HG02970 (cell line): ENCODE measurements around the gene FMN2.
"Not testable (repeated sequence)": the region's sequence is repeated elsewhere in the genome, so short reads cannot be mapped to it uniquely, and the experiment has no call there.

Source experiments
- ATAC-seq: cut with Tn5 transposase; IDR thresholded peaks from one replicate; pipeline ENCODE4 v1.9.1; 2021; ENCODE audit warnings: mild to moderate bottlenecking, moderate library complexity, moderate number of reproducible peaks; ENCODE audit not compliant: unreplicated experiment, low FRiP score

FMN2 gene

GRCh38 chr1:240244968-240245628 is 153.4 kb downstream of the FMN2 start:
- no peak for ATAC-seq

- no peak for ATAC-seq
Observed at GRCh38 chr1:240245629-240246020, 153.9 kb downstream of the FMN2 start.

GRCh38 chr1:240247899-240248298 is 156.2 kb downstream of the FMN2 start:
- no peak for ATAC-seq

GRCh38 chr1:240254006-240254405 is 162.3 kb downstream of the FMN2 start:
- no peak for ATAC-seq

GRCh38 chr1:240254778-240255291 is 163.2 kb downstream of the FMN2 start:
- no peak for ATAC-seq

- no peak for ATAC-seq
Observed at GRCh38 chr1:240255922-240256321, 164.2 kb downstream of the FMN2 start.

- no peak for ATAC-seq
Observed at GRCh38 chr1:240256836-240257503, 165.3 kb downstream of the FMN2 start.

- ATAC-seq, result no peak
Observed at GRCh38 chr1:240258910-240259309, 167.2 kb downstream of the FMN2 start.

- not testable (repeated sequence) for ATAC-seq
Observed at GRCh38 chr1:240264494-240264893, 172.8 kb downstream of the FMN2 start.

- no peak for ATAC-seq
Observed at GRCh38 chr1:240271081-240271480, 179.4 kb downstream of the FMN2 start.

GRCh38 chr1:240274569-240274968 is 182.9 kb downstream of the FMN2 start:
- ATAC-seq, result no peak

GRCh38 chr1:240275219-240275618 is 183.5 kb downstream of the FMN2 start:
- not testable (repeated sequence) for ATAC-seq

- no peak for ATAC-seq
Observed at GRCh38 chr1:240278082-240278481, 186.4 kb downstream of the FMN2 start.

- no peak for ATAC-seq
Observed at GRCh38 chr1:240280560-240281322, 189.1 kb downstream of the FMN2 start.

GRCh38 chr1:240282061-240282830 is 190.6 kb downstream of the FMN2 start:
- no peak for ATAC-seq

- no peak for ATAC-seq
Observed at GRCh38 chr1:240284656-240285414, 193.2 kb downstream of the FMN2 start.

GRCh38 chr1:240285540-240285939 is 193.9 kb downstream of the FMN2 start:
- ATAC-seq, result no peak

GRCh38 chr1:240287722-240288121 is 196.0 kb downstream of the FMN2 start:
- ATAC-seq, result no peak

GRCh38 chr1:240293706-240294105 is 202.0 kb downstream of the FMN2 start:
- no peak for ATAC-seq

GRCh38 chr1:240294566-240294965 is 202.9 kb downstream of the FMN2 start:
- ATAC-seq, result no peak
